ENCODE results near the gene RGMB. TPM values are rescaled to one million over a fixed set of nuclear protein-coding genes. Genes with fewer than 3 reads are reported as not detected.

Gene RGMB
- total RNA-seq, 1 experiment from 2014 or later, result 105 TPM

GRCh38 chr5:98785244-98785643 is 11.8 kb downstream of the RGMB start:
- DNase-seq (ENCODE audit: low read depth), result no peak

GRCh38 chr5:98786191-98786853 is 12.9 kb downstream of the RGMB start:
- DNase-seq (ENCODE audit: low read depth), result peak; percentile 39

GRCh38 chr5:98787131-98787719 is 13.8 kb downstream of the RGMB start:
- peak; percentile 78 for DNase-seq (ENCODE audit: low read depth)

- DNase-seq (ENCODE audit: low read depth), result no peak
These were observed 15.6 kb downstream of the RGMB start for GRCh38 chr5:98789029-98789428.

- no peak for DNase-seq (ENCODE audit: low read depth)
These were observed 17.6 kb downstream of the RGMB start for GRCh38 chr5:98791001-98791519.

- no peak for DNase-seq (ENCODE audit: low read depth)
These were observed 18.6 kb downstream of the RGMB start for GRCh38 chr5:98791898-98792580.

GRCh38 chr5:98793223-98793622 is 19.8 kb downstream of the RGMB start:
- no peak for DNase-seq (ENCODE audit: low read depth)

- DNase-seq (ENCODE audit: low read depth), result no peak
These were observed 20.5 kb downstream of the RGMB start for GRCh38 chr5:98794001-98794400.

- no peak for DNase-seq (ENCODE audit: low read depth)
These were observed 21.1 kb downstream of the RGMB start for GRCh38 chr5:98794414-98795080.

- no peak for DNase-seq (ENCODE audit: low read depth)
These were observed 21.8 kb downstream of the RGMB start for GRCh38 chr5:98795243-98795642.

GRCh38 chr5:98796197-98796972 is 22.9 kb downstream of the RGMB start:
- DNase-seq (ENCODE audit: low read depth), result peak; percentile 72

- no peak for DNase-seq (ENCODE audit: low read depth)
These were observed 24.9 kb downstream of the RGMB start for GRCh38 chr5:98798371-98798770.

GRCh38 chr5:98798847-98799246 is 25.4 kb downstream of the RGMB start:
- DNase-seq (ENCODE audit: low read depth), result no peak

GRCh38 chr5:98804066-98804465 is 30.6 kb downstream of the RGMB start:
- no peak for DNase-seq (ENCODE audit: low read depth)

- DNase-seq (ENCODE audit: low read depth), result no peak
These were observed 31.6 kb downstream of the RGMB start for GRCh38 chr5:98805070-98805469.

GRCh38 chr5:98807806-98808205 is 34.3 kb downstream of the RGMB start:
- no peak for DNase-seq (ENCODE audit: low read depth)

- DNase-seq (ENCODE audit: low read depth), result no peak
These were observed 36.7 kb downstream of the RGMB start for GRCh38 chr5:98810206-98810605.

GRCh38 chr5:98813755-98814154 is 40.3 kb downstream of the RGMB start:
- no peak for DNase-seq (ENCODE audit: low read depth)

GRCh38 chr5:98816582-98817222 is 43.2 kb downstream of the RGMB start:
- DNase-seq (ENCODE audit: low read depth), result no peak

- DNase-seq (ENCODE audit: low read depth), result no peak
These were observed 52.3 kb downstream of the RGMB start for GRCh38 chr5:98825582-98826375.
